ENCODE results near the gene B4GALT5.

GRCh38 chr20:49685161-49685601 is 28.5 kb downstream of the B4GALT5 start:
- TF ChIP-seq CTCF (IDR thresholded peaks at IDR 0.05) (no peak), POLR2A (IDR thresholded peaks at IDR 0.05) (no peak)

Data from body of pancreas (tissue), 4 donors.